Measurements from ENCODE around the gene BIN2. TPM values are rescaled to one million over a fixed set of nuclear protein-coding genes. Genes with fewer than 3 reads are reported as not detected.

BIN2 gene
- total and polyA plus RNA-seq, 9 of the 15 experiments (the other 6 are each of a cell fraction or from before 2014, with no cell fraction given), result 0.04 to 0.39 (median 0.25) TPM; not detected in 1

DNA sequence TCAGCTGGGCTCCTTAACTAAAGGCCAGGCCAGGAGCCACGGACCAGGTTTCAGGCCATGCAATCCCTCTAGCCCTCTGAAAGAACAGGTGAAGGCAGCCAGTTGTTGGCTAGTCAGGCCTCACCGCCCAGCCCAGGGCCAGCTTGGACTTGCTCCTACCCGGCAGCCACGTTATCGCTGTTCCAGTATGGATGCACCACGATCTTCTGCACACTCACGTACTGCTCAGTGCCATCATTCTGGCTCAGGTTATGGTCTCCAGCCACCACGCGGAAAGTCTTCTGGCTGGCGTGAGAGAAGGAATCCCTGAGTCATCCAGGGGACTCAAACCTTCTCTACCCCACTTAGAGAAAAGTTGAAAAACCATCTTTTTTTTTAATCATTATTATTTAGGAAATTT, 18.4 kb upstream of the BIN2 start (continued):
- TF ChIP-seq NEUROD1 (IDR thresholded peaks at IDR 0.05; ENCODE audit: borderline replicate concordance, low read depth, low read length, partially characterized antibody) (no peak), HNRNPH1 (optimal IDR thresholded peaks at IDR 0.05; ENCODE audit: low read depth, low read length) (no peak), DNMT1 (IDR thresholded peaks at IDR 0.05) (no peak), HDGF (IDR thresholded peaks at IDR 0.05) (no peak), ZC3H11A (IDR thresholded peaks at IDR 0.05; ENCODE audit: low read depth, low read length) (no peak)
- TF ChIP-seq, protein P1, sequence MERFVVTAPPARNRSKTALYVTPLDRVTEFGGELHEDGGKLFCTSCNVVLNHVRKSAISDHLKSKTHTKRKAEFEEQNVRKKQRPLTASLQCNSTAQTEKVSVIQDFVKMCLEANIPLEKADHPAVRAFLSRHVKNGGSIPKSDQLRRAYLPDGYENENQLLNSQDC (CRISPR knock-in tag; IDR thresholded peaks at IDR 0.05), result no peak
- TF ChIP-seq, protein P2, sequence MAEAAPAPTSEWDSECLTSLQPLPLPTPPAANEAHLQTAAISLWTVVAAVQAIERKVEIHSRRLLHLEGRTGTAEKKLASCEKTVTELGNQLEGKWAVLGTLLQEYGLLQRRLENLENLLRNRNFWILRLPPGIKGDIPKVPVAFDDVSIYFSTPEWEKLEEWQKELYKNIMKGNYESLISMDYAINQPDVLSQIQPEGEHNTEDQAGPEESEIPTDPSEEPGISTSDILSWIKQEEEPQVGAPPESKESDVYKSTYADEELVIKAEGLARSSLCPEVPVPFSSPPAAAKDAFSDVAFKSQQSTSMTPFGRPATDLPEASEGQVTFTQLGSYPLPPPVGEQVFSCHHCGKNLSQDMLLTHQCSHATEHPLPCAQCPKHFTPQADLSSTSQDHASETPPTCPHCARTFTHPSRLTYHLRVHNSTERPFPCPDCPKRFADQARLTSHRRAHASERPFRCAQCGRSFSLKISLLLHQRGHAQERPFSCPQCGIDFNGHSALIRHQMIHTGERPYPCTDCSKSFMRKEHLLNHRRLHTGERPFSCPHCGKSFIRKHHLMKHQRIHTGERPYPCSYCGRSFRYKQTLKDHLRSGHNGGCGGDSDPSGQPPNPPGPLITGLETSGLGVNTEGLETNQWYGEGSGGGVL (CRISPR knock-in tag; IDR thresholded peaks at IDR 0.05), result no peak

DNA sequence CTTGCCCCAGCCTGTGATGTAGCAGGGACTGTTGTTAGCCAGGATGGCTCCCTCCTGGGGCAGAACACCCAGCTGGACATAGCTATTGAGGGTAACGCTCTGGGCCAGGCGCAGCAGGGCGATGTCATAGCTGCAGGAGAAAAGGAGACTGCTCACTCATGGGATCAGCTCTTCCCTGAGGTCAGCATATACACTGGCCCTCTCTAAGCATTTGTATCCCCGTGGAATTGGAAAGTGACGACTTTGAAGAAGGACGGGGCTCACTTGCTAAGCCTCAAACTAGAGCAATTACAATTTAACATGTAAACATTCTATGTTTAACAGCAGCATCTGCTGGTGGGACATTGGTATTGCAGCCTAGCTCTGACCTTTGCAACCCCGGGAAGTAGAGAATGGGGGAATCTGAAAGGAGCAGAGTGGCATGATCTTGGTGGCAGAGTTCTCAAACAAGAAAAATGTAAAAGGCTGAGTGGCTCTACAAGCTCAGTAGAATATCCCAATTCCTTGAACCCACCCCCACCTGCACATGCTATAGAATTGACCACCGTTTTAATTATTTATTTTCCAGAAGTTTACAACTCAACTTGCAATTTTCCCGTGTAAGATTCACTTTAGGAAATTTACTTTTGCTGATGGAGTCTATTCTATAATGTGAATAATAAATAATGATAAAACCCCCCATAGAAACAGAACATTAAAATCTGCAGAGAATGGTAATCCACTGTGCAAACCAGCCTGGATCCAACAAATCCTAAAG, 17.5 kb upstream of the BIN2 start:
- ATAC-seq (peak; percentile 85), DNase-seq (ENCODE audit: extremely low read depth in 1 of 4, low spot score in 3 of 4) (peak; percentile 71 to 82 (median 72)), FAIRE-seq (peak; percentile 96)
- CTCF ChIA-PET (ENCODE audit: low intra/inter-chr PET ratio), result interaction anchor here (0.6 to 2.6 kb wide), 4 partner anchors 72 to 516 kb away, joined by 3 to 34 read pairs (median 7); partner anchors contain the start of gene SMAGP
- H3K4me1 ChIP-seq (replicated peaks in 1 of 2; ENCODE audit: control insufficient read depth in 2 of 2, insufficient read depth in 2 of 2, low read length in 2 of 2), result peaks cover 11 to 16% of the 10 kb centered on the region in 2 experiments; a peak in 4 of 5 replicates
- peak overlapping the region; percentile 45; the same call in 2 of the 3 replicates for H3K27ac ChIP-seq (ENCODE audit: extremely low read depth, low read depth, low read length)
- peak overlapping the region; percentile 70 for H3K4me2 ChIP-seq (ENCODE audit: insufficient read depth, low read length)
- no peaks in the 10 kb centered on the region for H3K9me1 ChIP-seq (ENCODE audit: control insufficient read depth, insufficient read depth, low read length)
- no peaks in the 10 kb centered on the region for H3K9me3 ChIP-seq (replicated peaks; ENCODE audit: control insufficient read depth, insufficient read depth, low read depth, low read length)
- no peaks in the 10 kb centered on the region for H3K27me3 ChIP-seq (ENCODE audit: control insufficient read depth in 2 of 2, insufficient read depth in 2 of 2, low read length in 2 of 2)
- H3K79me2 ChIP-seq (ENCODE audit: control insufficient read depth, insufficient read depth, low read length), result no peaks in the 10 kb centered on the region
- POLR2A ChIA-PET, result interaction anchor here (0.7 to 1.4 kb wide), 13 partner anchors 10 to 648 kb away, joined by 3 to 5 read pairs (median 3); partner anchors contain the start of genes CSRNP2, POU6F1 and SMAGP
- H4K20me1 ChIP-seq (replicated peaks; ENCODE audit: control insufficient read depth, insufficient read depth, low read length), result no peaks in the 10 kb centered on the region
- no TSS peak for BruUV-seq (replicated peaks)
- H3K9ac ChIP-seq (ENCODE audit: insufficient read depth in 1 of 2, low read depth in 2 of 2, low read length in 2 of 2), result peak overlapping the region; percentile 30; a peak in 2 of 4 replicates
- no peaks in the 10 kb centered on the region for H3K36me3 ChIP-seq (ENCODE audit: control insufficient read depth, insufficient read depth, low read length)
- no peak overlapping the region for H3K4me3 ChIP-seq
- WGBS (ENCODE audit: insufficient coverage, low coverage, missing lambda C conversion rate), result 15% methylated on average over 6 of the region's 9 CpGs
- intact Hi-C loops (cut with micrococcal nuclease) (loop anchor here (1.0 to 5.0 kb wide), 4 partner anchors 34 to 574 kb away; no protein-coding TSS in a partner anchor), in situ Hi-C loops (cut with MboI) (loop anchor here (5.0 kb wide), 1 partner anchor 74 kb away; no protein-coding TSS in a partner anchor)
- peak overlapping the region; percentile 94 for H2AFZ ChIP-seq (ENCODE audit: low read depth, low read length)
- TF ChIP-seq SRSF7 (optimal IDR thresholded peaks at IDR 0.05; ENCODE audit: low read depth, low read length) (no peak), ZNF707 (CRISPR knock-in tag; conservative IDR thresholded peaks at IDR 0.05) (no peak), ESRRA (IDR thresholded peaks at IDR 0.05; ENCODE audit: borderline replicate concordance, low read depth) (no peak), SIX5 (IDR thresholded peaks at IDR 0.05; ENCODE audit: borderline replicate concordance in 1 of 2, insufficient read depth in 1 of 2, low read depth in 1 of 2, low read length in 2 of 2) (no peak), PTTG1 (tag; IDR thresholded peaks at IDR 0.05; ENCODE audit: low read depth) (no peak), SRSF9 (IDR thresholded peaks at IDR 0.05; ENCODE audit: borderline replicate concordance, low read depth, low read length) (no peak), ZNF561 (CRISPR knock-in tag; conservative IDR thresholded peaks at IDR 0.05) (no peak), PRPF4 (IDR thresholded peaks at IDR 0.05; ENCODE audit: insufficient read depth, low read depth, low read length, poor library complexity, severe bottlenecking) (no peak)
- TF ChIP-seq, protein P3, sequence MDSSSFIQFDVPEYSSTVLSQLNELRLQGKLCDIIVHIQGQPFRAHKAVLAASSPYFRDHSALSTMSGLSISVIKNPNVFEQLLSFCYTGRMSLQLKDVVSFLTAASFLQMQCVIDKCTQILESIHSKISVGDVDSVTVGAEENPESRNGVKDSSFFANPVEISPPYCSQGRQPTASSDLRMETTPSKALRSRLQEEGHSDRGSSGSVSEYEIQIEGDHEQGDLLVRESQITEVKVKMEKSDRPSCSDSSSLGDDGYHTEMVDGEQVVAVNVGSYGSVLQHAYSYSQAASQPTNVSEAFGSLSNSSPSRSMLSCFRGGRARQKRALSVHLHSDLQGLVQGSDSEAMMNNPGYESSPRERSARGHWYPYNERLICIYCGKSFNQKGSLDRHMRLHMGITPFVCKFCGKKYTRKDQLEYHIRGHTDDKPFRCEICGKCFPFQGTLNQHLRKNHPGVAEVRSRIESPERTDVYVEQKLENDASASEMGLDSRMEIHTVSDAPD (CRISPR knock-in tag; IDR thresholded peaks at IDR 0.05), result no peak

Measured in K562 (cell line).